K562 (cell line): Measurements from ENCODE around the gene FHIP2A. TPM values are rescaled to one million over a fixed set of nuclear protein-coding genes. Genes with fewer than 3 reads are reported as not detected.

Source experiments
- ATAC-seq: fragments of 200-7000 bp; cut with Tn5 transposase; 3 replicates; pipeline ENCODE4 v1.9.1; 2020; ENCODE audit warnings: moderate library complexity
- BruUV-seq: library from RNA; stranded (reverse); fragments of 400-500 nt; replicated peaks from 2 replicates; lab custom pipeline; 2021; lab: Mats Ljungman, UMichigan
- CTCF ChIA-PET: fragments of 300-600 bp; formaldehyde crosslinking; extraction: SDS; loops from one replicate; lab custom pipeline; 2021; ENCODE audit warnings: low intra/inter-chr PET ratio; lab: Yijun Ruan, JAX
- POLR2A ChIA-PET: fragments of 300-600, 350-650 bp; sonication (Branson Sonifier 250); formaldehyde crosslinking; extraction: SDS; loops from one replicate; lab custom pipeline; 2021; ENCODE audit warnings: antibody characterized with exemption, inconsistent platforms; lab: Yijun Ruan, JAX
- DNase-seq, 4 experiments: peaks; one replicate each; pipeline versions ENCODE4 v3.0.0 to v3.0.0-alpha.2; 2011 to 2018; ENCODE audit warnings: low spot score in 3 of 4, mixed read lengths in 3 of 4; ENCODE audit errors: extremely low read depth in 1 of 4
- FAIRE-seq: peaks from 2 replicates; lab custom pipeline; 2011; peaks lifted over from hg19 to GRCh38; lab: Jason Lieb, UNC
- H2AFZ ChIP-seq: 2 replicates; pipeline ENCODE4 v1.6.0; 2011; ENCODE audit warnings: low read depth, low read length, control low read depth, inconsistent platforms
- H3K27ac ChIP-seq: fragments of 200-600 bp; 3 replicates; pipeline ENCODE4 v1.8.0; 2011; ENCODE audit warnings: low read depth, mild to moderate bottlenecking, control low read depth, inconsistent platforms, low read length, moderate library complexity, mixed read lengths; ENCODE audit errors: extremely low read depth
- H3K27me3 ChIP-seq, 2 experiments: fragments of 300-600 bp in 1 of 2; 2 replicates in 1 of 2; 3 replicates in 1 of 2; pipeline versions ENCODE4 v1.6.0 to v1.8.0; 2011; ENCODE audit warnings: inconsistent platforms in 2 of 2, low read length in 2 of 2, mild to moderate bottlenecking in 1 of 2, mixed read lengths in 1 of 2, moderate library complexity in 1 of 2; ENCODE audit not compliant: control insufficient read depth in 2 of 2, insufficient read depth in 2 of 2
- H3K36me3 ChIP-seq: fragments of 300-600 bp; 3 replicates; pipeline ENCODE4 v1.8.0; 2011; ENCODE audit warnings: mild to moderate bottlenecking, low read length, inconsistent platforms; ENCODE audit not compliant: control insufficient read depth, insufficient read depth
- H3K4me1 ChIP-seq, 2 experiments: fragments of 200-600 bp in 1 of 2; replicated peaks in 1 of 2; 2 replicates in 1 of 2; 3 replicates in 1 of 2; pipeline versions ENCODE4 v1.5.1 to v1.8.0; 2011; ENCODE audit warnings: inconsistent platforms in 2 of 2, low read length in 2 of 2, mild to moderate bottlenecking in 1 of 2, mixed read lengths in 1 of 2, moderate library complexity in 1 of 2; ENCODE audit not compliant: control insufficient read depth in 2 of 2, insufficient read depth in 2 of 2
- H3K4me2 ChIP-seq: 2 replicates; pipeline ENCODE4 v1.6.1; 2011; ENCODE audit warnings: low read length, control low read depth, inconsistent platforms, mixed read lengths; ENCODE audit not compliant: insufficient read depth
- H3K4me3 ChIP-seq: fragments of 200-600 bp; sonication (generic), shearing (Covaris generic); 2 replicates; pipeline ENCODE4 v1.5.1; 2016; ENCODE audit warnings: control low read depth, inconsistent platforms
- H3K79me2 ChIP-seq: fragments of 200-600 bp; 3 replicates; pipeline ENCODE4 v1.8.0; 2011; ENCODE audit warnings: low read length, inconsistent platforms; ENCODE audit not compliant: control insufficient read depth, insufficient read depth
- H3K9ac ChIP-seq, 2 experiments: 2 replicates each; pipeline versions ENCODE4 v1.6.0 to v1.6.1; 2011; ENCODE audit warnings: low read depth in 2 of 2, low read length in 2 of 2, control low read depth in 1 of 2, inconsistent platforms in 1 of 2, mild to moderate bottlenecking in 1 of 2, mixed read lengths in 1 of 2; ENCODE audit not compliant: insufficient read depth in 1 of 2
- H3K9me1 ChIP-seq: one replicate; pipeline ENCODE4 v1.6.0; 2011; ENCODE audit warnings: inconsistent platforms, mild to moderate bottlenecking, low read length, moderate library complexity; ENCODE audit not compliant: control insufficient read depth, insufficient read depth
- H3K9me3 ChIP-seq: replicated peaks from 2 replicates; pipeline ENCODE4 v1.5.1; 2011; ENCODE audit warnings: low read depth, low read length, inconsistent platforms; ENCODE audit not compliant: control insufficient read depth, insufficient read depth
- H4K20me1 ChIP-seq: replicated peaks from 2 replicates; pipeline ENCODE4 v1.6.1; 2011; ENCODE audit warnings: low read length, inconsistent platforms, mixed read lengths; ENCODE audit not compliant: control insufficient read depth, insufficient read depth
- ESRRA ChIP-seq: fragments of 450-650 bp; IDR thresholded peaks from 2 replicates; pipeline ENCODE4 v1.6.1; 2014; ENCODE audit warnings: low read depth, mild to moderate bottlenecking, moderate library complexity, borderline replicate concordance
- HOXB6 ChIP-seq: fragments of 250-450 bp; sonication (Bioruptor Pico); IDR thresholded peaks from 2 replicates; pipeline ENCODE4 v1.5.1; 2022; ENCODE audit warnings: mild to moderate bottlenecking, borderline replicate concordance
- PHB ChIP-seq: fragments of 250-450 bp; sonication (Bioruptor Pico); IDR thresholded peaks from 2 replicates; pipeline ENCODE4 v1.5.0; 2021
- WGBS: fragments of 100-300 bp; shearing (Covaris generic); methylation state at CpG from one replicate; pipeline ENCODE4 v1.1.6; 2016; ENCODE audit warnings: low coverage, mixed read lengths; ENCODE audit not compliant: insufficient coverage; ENCODE audit errors: missing lambda C conversion rate; 5-methylcytosine and 5-hydroxymethylcytosine counted together
- in situ Hi-C: fragments of 300-500 bp; cut with MboI; formaldehyde crosslinking; loops from 4 replicates; pipeline ENCODE4 v1.15.0; 2018; ENCODE audit warnings: inconsistent platforms, mixed read lengths
- intact Hi-C: fragments of 100-400 bp; cut with micrococcal nuclease; formaldehyde crosslinking; loops from 2 replicates; pipeline ENCODE4 v1.14.2; 2022
- polyA plus RNA-seq, 8 experiments: library from polyadenylated mRNA; depleted of rRNA in 4 of 8; stranded (reverse) in 5 of 8; unstranded in 3 of 8; fragments of >200 nt; fragmentation: Nextera tagmentation in 2 of 8; fragmentation: Illumina TruSeq in 1 of 8; extraction: Ambion mirVana in 2 of 8; extraction: Trizol in 1 of 8; gene quantifications; 2 replicates each; pipeline versions ENCODE4 v1.2.1 to v1.2.3, GENCODE V29; 2011 to 2014; ENCODE audit warnings: inconsistent platforms in 1 of 8, missing spikeins in 1 of 8
- total RNA-seq, 7 experiments: library from RNA; depleted of rRNA in 6 of 7; stranded (reverse); fragments of >200 nt in 6 of 7; fragmentation: Illumina TruSeq in 2 of 7; extraction: Trizol in 2 of 7; gene quantifications; 2 replicates each; pipeline versions ENCODE4 v1.2.1 to v1.2.3, GENCODE V29; 2011 to 2021; ENCODE audit warnings: low replicate concordance in 1 of 7
- TF ChIP-seq, protein P1 (sequence below): fragments of 250-450 bp; sonication (Bioruptor Pico); IDR thresholded peaks from 2 replicates; pipeline ENCODE4 v1.8.0; 2022; ENCODE audit warnings: moderate library complexity, mild to moderate bottlenecking, inconsistent platforms
- TF ChIP-seq, protein P2 (sequence below): fragments of 200-800 bp; sonication (Bioruptor generic); IDR thresholded peaks from 2 replicates; pipeline ENCODE4 v1.6.1; 2017; ENCODE audit warnings: missing genetic modification characterization, missing compliant biosample characterization

Gene FHIP2A
- total and polyA plus RNA-seq, 9 of the 15 experiments (the other 6 are each of a cell fraction or from before 2014, with no cell fraction given): 1.5 to 7.4 (median 3.3) TPM

DNA sequence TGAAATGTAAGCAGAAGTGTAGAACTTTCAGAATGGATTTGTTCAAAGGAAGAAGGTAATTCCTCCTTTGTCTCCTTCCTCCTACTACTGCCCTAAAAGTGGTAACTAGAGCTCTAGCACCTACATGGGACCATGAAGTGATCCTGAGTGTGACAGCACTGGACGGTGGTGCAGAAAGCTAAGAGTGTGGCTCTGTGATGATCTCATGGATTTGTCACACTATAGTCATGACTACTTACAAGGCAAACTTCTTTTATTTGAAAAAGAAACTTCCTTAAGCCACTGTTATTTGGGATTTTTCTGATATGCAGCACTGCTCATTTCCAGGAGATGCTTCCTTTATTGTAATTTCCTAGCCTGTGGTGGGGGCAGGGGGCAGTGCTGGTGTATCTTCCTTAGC lies 5.8 kb upstream of the FHIP2A start:
- Histone ChIP-seq H3K27ac (no peak overlapping the region), H3K27me3 (peaks cover 0 to 11% of the 10 kb centered on the region in 2 experiments; a peak in 1 of 5 replicates), H3K9me1 (no peaks in the 10 kb centered on the region), H3K9ac (no peak overlapping the region), H3K4me2 (no peak overlapping the region), H3K36me3 (no peaks in the 10 kb centered on the region), H3K4me1 (no peaks in the 10 kb centered on the region), H4K20me1 (no peaks in the 10 kb centered on the region), H2AFZ (no peak overlapping the region), H3K4me3 (no peak overlapping the region), H3K9me3 (no peaks in the 10 kb centered on the region), H3K79me2 (no peaks in the 10 kb centered on the region)
- ChIA-PET POLR2A (no interaction called here), CTCF (no interaction called here)
- no peak for TF ChIP-seq HOXB6 (CRISPR knock-in tag)
- TF ChIP-seq, protein P1, sequence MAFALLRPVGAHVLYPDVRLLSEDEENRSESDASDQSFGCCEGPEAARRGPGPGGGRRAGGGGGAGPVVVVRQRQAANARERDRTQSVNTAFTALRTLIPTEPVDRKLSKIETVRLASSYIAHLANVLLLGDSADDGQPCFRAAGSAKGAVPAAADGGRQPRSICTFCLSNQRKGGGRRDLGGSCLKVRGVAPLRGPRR (CRISPR knock-in tag): no peak
- TF ChIP-seq, protein P2, sequence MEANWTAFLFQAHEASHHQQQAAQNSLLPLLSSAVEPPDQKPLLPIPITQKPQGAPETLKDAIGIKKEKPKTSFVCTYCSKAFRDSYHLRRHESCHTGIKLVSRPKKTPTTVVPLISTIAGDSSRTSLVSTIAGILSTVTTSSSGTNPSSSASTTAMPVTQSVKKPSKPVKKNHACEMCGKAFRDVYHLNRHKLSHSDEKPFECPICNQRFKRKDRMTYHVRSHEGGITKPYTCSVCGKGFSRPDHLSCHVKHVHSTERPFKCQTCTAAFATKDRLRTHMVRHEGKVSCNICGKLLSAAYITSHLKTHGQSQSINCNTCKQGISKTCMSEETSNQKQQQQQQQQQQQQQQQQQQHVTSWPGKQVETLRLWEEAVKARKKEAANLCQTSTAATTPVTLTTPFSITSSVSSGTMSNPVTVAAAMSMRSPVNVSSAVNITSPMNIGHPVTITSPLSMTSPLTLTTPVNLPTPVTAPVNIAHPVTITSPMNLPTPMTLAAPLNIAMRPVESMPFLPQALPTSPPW (CRISPR knock-in tag): no peak
- TF ChIP-seq PHB (CRISPR knock-in tag): no peak
- no peak for TF ChIP-seq ESRRA
- WGBS: 20% methylated on average over 1 of the region's 1 CpG
- in situ Hi-C loops (no loop called here), intact Hi-C loops (no loop called here)
- FAIRE-seq (no peak), DNase-seq (no peak), ATAC-seq (no peak)
- BruUV-seq: no TSS peak
